HEK293 (cell line): Measurements from ENCODE around the gene FAAP100.

Experiments
- CTCF ChIA-PET: fragments of 350-600 bp; formaldehyde crosslinking; extraction: SDS; loops from one replicate; lab custom pipeline; 2021; ENCODE audit warnings: antibody characterized with exemption; lab: Yijun Ruan, JAX
- POLR2A ChIA-PET: fragments of 300-600 bp; formaldehyde crosslinking; extraction: SDS; loops from one replicate; lab custom pipeline; 2020; ENCODE audit warnings: antibody characterized with exemption, inconsistent platforms; lab: Yijun Ruan, JAX
- H3K27ac ChIP-seq: fragments of 200-500 bp; sonication (Bioruptor generic); 2 replicates; pipeline ENCODE4 v1.5.1; 2014; ENCODE audit warnings: low read depth, low read length, control low read depth, inconsistent platforms; ENCODE audit errors: extremely low read depth
- H3K36me3 ChIP-seq, 2 experiments: fragments of 200-500 bp in 1 of 2; sonication (Bioruptor generic) in 1 of 2; 1 replicate in 1 of 2; 2 replicates in 1 of 2; pipeline ENCODE4 v1.5.1; 2014 to 2017; ENCODE audit warnings: inconsistent platforms in 2 of 2, low read length in 2 of 2; ENCODE audit not compliant: control insufficient read depth in 2 of 2, insufficient read depth in 1 of 2
- H3K4me1 ChIP-seq: fragments of 200-500 bp; sonication (Bioruptor generic); 2 replicates; pipeline ENCODE4 v1.5.1; 2014; ENCODE audit warnings: mild to moderate bottlenecking, low read length, inconsistent platforms; ENCODE audit not compliant: control insufficient read depth, insufficient read depth
- H3K4me3 ChIP-seq: 2 replicates; pipeline ENCODE4 v1.5.1; 2011; ENCODE audit warnings: low read depth, mild to moderate bottlenecking, control low read depth, low read length, moderate library complexity
- H3K9me3 ChIP-seq: fragments of 200-500 bp; sonication (Bioruptor generic); 2 replicates; pipeline ENCODE4 v1.5.1; 2014; ENCODE audit warnings: low read depth, low read length, inconsistent platforms; ENCODE audit not compliant: control insufficient read depth, insufficient read depth
- BCL11B ChIP-seq: fragments of 450-650 bp; formaldehyde crosslinking; IDR thresholded peaks from 2 replicates; pipeline ENCODE4 v1.5.1; 2016; ENCODE audit warnings: low read depth, missing biosample characterization, missing genetic modification characterization
- EGR2 ChIP-seq: fragments of 450-650 bp; formaldehyde crosslinking; IDR thresholded peaks from 2 replicates; pipeline ENCODE4 v1.5.1; 2016; ENCODE audit warnings: low read depth, missing biosample characterization, missing genetic modification characterization
- FEZF1 ChIP-seq: fragments of 450-650 bp; formaldehyde crosslinking; IDR thresholded peaks from 2 replicates; pipeline ENCODE4 v1.5.1; 2016; ENCODE audit warnings: missing biosample characterization, missing genetic modification characterization
- GLI4 ChIP-seq: fragments of 450-650 bp; formaldehyde crosslinking; IDR thresholded peaks from 2 replicates; pipeline ENCODE4 v1.5.1; 2016; ENCODE audit warnings: missing biosample characterization, missing genetic modification characterization
- HIC1 ChIP-seq: fragments of 450-650 bp; formaldehyde crosslinking; IDR thresholded peaks from 2 replicates; pipeline ENCODE4 v1.5.1; 2016; ENCODE audit warnings: missing biosample characterization, missing genetic modification characterization
- PATZ1 ChIP-seq: fragments of 450-650 bp; formaldehyde crosslinking; IDR thresholded peaks from 2 replicates; pipeline ENCODE4 v1.5.1; 2016; ENCODE audit warnings: missing biosample characterization, missing genetic modification characterization
- PRDM1 ChIP-seq: fragments of 450-650 bp; formaldehyde crosslinking; IDR thresholded peaks from 2 replicates; pipeline ENCODE4; 2016; ENCODE audit warnings: missing biosample characterization, missing genetic modification characterization
- SP2 ChIP-seq: fragments of 450-650 bp; formaldehyde crosslinking; IDR thresholded peaks from 2 replicates; pipeline ENCODE4 v1.5.1; 2016; ENCODE audit warnings: missing biosample characterization, missing genetic modification characterization
- TCF7L2 ChIP-seq: IDR thresholded peaks from 2 replicates; pipeline ENCODE4 v1.6.1; 2011; ENCODE audit warnings: low read depth, mild to moderate bottlenecking, inconsistent platforms, low read length, moderate library complexity, borderline replicate concordance
- ZFHX2 ChIP-seq: fragments of 450-650 bp; formaldehyde crosslinking; conservative IDR thresholded peaks from 2 replicates; pipeline ENCODE4 v1.5.1; 2016; ENCODE audit warnings: missing biosample characterization, missing genetic modification characterization
- ZNF18 ChIP-seq: fragments of 450-650 bp; formaldehyde crosslinking; IDR thresholded peaks from 2 replicates; pipeline ENCODE4 v1.5.1; 2016; ENCODE audit warnings: missing biosample characterization, missing genetic modification characterization
- ZNF311 ChIP-seq: fragments of 450-650 bp; formaldehyde crosslinking; IDR thresholded peaks from 2 replicates; pipeline ENCODE4 v1.5.1; 2017; ENCODE audit warnings: missing biosample characterization, missing genetic modification characterization, borderline replicate concordance
- ZNF37A ChIP-seq: fragments of 450-650 bp; IDR thresholded peaks from 2 replicates; pipeline ENCODE4 v1.5.1; 2018; ENCODE audit warnings: missing biosample characterization, missing genetic modification characterization
- ZNF398 ChIP-seq: fragments of 450-650 bp; formaldehyde crosslinking; IDR thresholded peaks from 2 replicates; pipeline ENCODE4 v1.5.1; 2017; ENCODE audit warnings: missing biosample characterization, missing genetic modification characterization
- ZNF596 ChIP-seq: fragments of 450-650 bp; IDR thresholded peaks from 2 replicates; pipeline ENCODE4 v1.5.0; 2018; ENCODE audit warnings: missing biosample characterization, mild to moderate bottlenecking, missing genetic modification characterization, moderate library complexity
- ZNF629 ChIP-seq: fragments of 450-650 bp; formaldehyde crosslinking; IDR thresholded peaks from 2 replicates; pipeline ENCODE4 v1.5.1; 2017; ENCODE audit warnings: missing biosample characterization, missing genetic modification characterization
- ZNF670 ChIP-seq: fragments of 450-650 bp; formaldehyde crosslinking; IDR thresholded peaks from 2 replicates; pipeline ENCODE4 v1.5.1; 2016; ENCODE audit warnings: missing biosample characterization, missing genetic modification characterization, low read depth
- ZNF776 ChIP-seq: fragments of 450-650 bp; formaldehyde crosslinking; IDR thresholded peaks from 2 replicates; pipeline ENCODE4 v1.5.0; 2017; ENCODE audit warnings: missing biosample characterization, missing genetic modification characterization, borderline replicate concordance
- ZSCAN16 ChIP-seq: fragments of 450-650 bp; formaldehyde crosslinking; IDR thresholded peaks from 2 replicates; pipeline ENCODE4 v1.5.1; 2016; ENCODE audit warnings: missing biosample characterization, missing genetic modification characterization

Gene FAAP100

GRCh38 chr17:81509972-81510784, 42.0 kb downstream of the FAAP100 start (continued):
- TF ChIP-seq ZNF776 (tag by site-specific recombination) (no peak), ZNF596 (no peak), ZNF670 (no peak), ZNF629 (tag by site-specific recombination) (peak; percentile 91), ZSCAN16 (tag by site-specific recombination) (no peak), SP2 (tag by site-specific recombination) (no peak; the same call in 1 of the 2 replicates)

GRCh38 chr17:81509207-81509971, 42.8 kb downstream of the FAAP100 start:
- peaks cover 8% of the 10 kb centered on the region; the same call in 1 of the 2 replicates for H3K4me1 ChIP-seq
- TF ChIP-seq PATZ1 (tag by site-specific recombination) = peak; percentile 69
- TF ChIP-seq TCF7L2 = no peak
- TF ChIP-seq EGR2 (tag by site-specific recombination) = peak; percentile 55
- TF ChIP-seq FEZF1 = peak; percentile 51; the same call in 1 of the 2 replicates
- peak; percentile 68; the same call in 1 of the 2 replicates for TF ChIP-seq PRDM1
- TF ChIP-seq ZFHX2 (tag by site-specific recombination) = peak; percentile 50
- no peak for TF ChIP-seq BCL11B (tag by site-specific recombination)
- TF ChIP-seq, all 188 proteins: peak for 5
- Histone ChIP-seq H3K36me3 (peaks cover 18 to 40% of the 10 kb centered on the region in 2 experiments), H3K4me3 (peak overlapping the region; percentile 92), H3K9me3 (no peaks in the 10 kb centered on the region), H3K27ac (peak overlapping the region; percentile 100)
- ChIA-PET POLR2A (interaction anchor here (0.7 to 9.9 kb wide), 20 partner anchors 10 to 367 kb away, joined by 3 to 85 read pairs (median 7); partner anchors contain the start of genes ARL16, BAHCC1, CEP131 and FAAP100), CTCF (interaction anchor here (0.8 to 2.3 kb wide), 5 partner anchors 10 to 255 kb away, joined by 3 to 11 read pairs (median 3); no protein-coding TSS in a partner anchor)

GRCh38 chr17:81508639-81509206, 43.4 kb downstream of the FAAP100 start:
- H3K4me3 ChIP-seq = peak overlapping the region; percentile 2
- peak; percentile 98 for TF ChIP-seq ZNF18 (tag by site-specific recombination)
- peak; percentile 10; the same call in 1 of the 2 replicates for TF ChIP-seq GLI4 (tag by site-specific recombination)
- peak; percentile 61 for TF ChIP-seq ZNF398
- TF ChIP-seq ZNF311 = no peak
- no peak for TF ChIP-seq ZNF37A
- peak; percentile 17; the same call in 1 of the 2 replicates for TF ChIP-seq PATZ1 (tag by site-specific recombination)
- TF ChIP-seq HIC1 = peak; percentile 56; the same call in 1 of the 2 replicates
- H3K9me3 ChIP-seq = no peaks in the 10 kb centered on the region
- H3K4me1 ChIP-seq = peaks cover 5% of the 10 kb centered on the region; the same call in 1 of the 2 replicates
- CTCF ChIA-PET = interaction anchor here (0.8 to 2.3 kb wide), 4 partner anchors 10 to 254 kb away, joined by 3 to 11 read pairs (median 4); no protein-coding TSS in a partner anchor
- POLR2A ChIA-PET = interaction anchor here (0.7 to 9.9 kb wide), 22 partner anchors 8 to 401 kb away, joined by 3 to 85 read pairs (median 7); partner anchors contain the start of genes ARL16, BAHCC1, CEP131 and FAAP100
- H3K27ac ChIP-seq = peak overlapping the region; percentile 100
- peaks cover 18 to 40% of the 10 kb centered on the region in 2 experiments for H3K36me3 ChIP-seq
